GM13976 (cell line): ENCODE measurements around the gene POLE4.

ENCODE experiments used
- DNase-seq: peaks from one replicate; pipeline ENCODE4 v3.0.0; 2012; ENCODE audit warnings: low spot score
- in situ Hi-C: fragments of 300-500 bp; cut with MboI; formaldehyde crosslinking; loops from one replicate; pipeline ENCODE4 v1.12.0; 2022; ENCODE audit warnings: low sequenced_read_pairs, mixed read lengths, inconsistent platforms; ENCODE audit not compliant: unreplicated experiment
- TF ChIP-seq, protein P1 (sequence below): IDR thresholded peaks from 2 replicates; pipeline ENCODE4 v1.5.1; 2012; ENCODE audit warnings: borderline replicate concordance, mild to moderate bottlenecking; ENCODE audit not compliant: insufficient read depth; ENCODE audit errors: extremely low read depth, missing control alignments, control extremely low read depth

POLE4 gene

DNA sequence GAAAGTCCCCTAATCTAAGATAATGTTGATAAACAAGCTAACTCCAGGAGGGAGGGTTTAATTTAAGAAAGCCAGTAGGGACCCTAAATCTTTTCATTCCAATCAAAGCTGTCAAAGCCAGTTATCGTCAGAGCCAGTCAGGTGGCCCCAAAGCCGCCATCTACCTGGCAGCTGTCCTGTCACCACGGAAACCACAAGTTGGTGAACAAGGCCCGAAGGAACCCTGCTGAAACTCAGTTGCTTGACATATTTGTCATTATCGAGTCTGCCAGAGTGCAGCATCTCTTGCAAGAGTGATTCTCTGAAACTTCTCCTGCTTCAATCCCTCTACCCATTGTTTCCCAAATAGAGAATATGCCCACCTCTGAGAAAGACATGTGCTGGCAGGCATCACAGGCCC, 30.8 kb upstream of the POLE4 start:
- TF ChIP-seq, protein P1, sequence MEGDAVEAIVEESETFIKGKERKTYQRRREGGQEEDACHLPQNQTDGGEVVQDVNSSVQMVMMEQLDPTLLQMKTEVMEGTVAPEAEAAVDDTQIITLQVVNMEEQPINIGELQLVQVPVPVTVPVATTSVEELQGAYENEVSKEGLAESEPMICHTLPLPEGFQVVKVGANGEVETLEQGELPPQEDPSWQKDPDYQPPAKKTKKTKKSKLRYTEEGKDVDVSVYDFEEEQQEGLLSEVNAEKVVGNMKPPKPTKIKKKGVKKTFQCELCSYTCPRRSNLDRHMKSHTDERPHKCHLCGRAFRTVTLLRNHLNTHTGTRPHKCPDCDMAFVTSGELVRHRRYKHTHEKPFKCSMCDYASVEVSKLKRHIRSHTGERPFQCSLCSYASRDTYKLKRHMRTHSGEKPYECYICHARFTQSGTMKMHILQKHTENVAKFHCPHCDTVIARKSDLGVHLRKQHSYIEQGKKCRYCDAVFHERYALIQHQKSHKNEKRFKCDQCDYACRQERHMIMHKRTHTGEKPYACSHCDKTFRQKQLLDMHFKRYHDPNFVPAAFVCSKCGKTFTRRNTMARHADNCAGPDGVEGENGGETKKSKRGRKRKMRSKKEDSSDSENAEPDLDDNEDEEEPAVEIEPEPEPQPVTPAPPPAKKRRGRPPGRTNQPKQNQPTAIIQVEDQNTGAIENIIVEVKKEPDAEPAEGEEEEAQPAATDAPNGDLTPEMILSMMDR: no peak
- no peak for DNase-seq
- in situ Hi-C loops: loop anchor here (25.0 kb wide), 1 partner anchor 485 kb away; no protein-coding TSS in a partner anchor

DNA sequence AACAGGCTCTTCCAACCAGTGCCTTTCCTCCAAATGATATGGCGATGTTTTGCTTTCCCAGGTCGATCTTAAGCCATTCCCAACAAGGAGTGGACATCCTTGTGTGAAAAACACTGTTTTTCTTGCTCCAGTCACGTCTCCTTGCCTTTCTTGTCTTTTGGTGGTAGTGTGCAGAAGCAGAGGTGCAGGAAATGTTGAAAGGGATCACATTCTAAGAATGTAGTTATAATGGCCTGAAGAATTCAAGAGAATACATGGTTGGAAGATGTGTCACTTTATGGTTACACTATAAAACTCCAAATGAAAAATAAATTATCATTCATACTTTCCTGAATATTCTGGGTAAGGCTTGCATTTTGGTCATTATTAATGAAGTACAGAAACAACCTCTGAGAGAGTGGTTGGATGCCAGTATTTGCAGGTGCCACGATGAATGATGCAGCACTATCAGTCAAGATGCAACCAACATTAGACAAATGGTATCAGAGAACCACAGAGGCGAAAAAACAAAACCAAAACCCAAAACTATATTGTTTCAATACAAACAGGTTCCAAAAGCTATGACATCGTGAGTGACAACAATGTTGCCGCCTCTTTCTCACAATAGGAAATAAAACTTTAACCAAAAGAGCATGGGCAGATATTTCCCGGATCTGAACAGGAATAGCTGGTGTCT, 27.5 kb upstream of the POLE4 start:
- TF ChIP-seq, protein P1: no peak
- in situ Hi-C loops: loop anchor here (25.0 kb wide), 1 partner anchor 481 kb away; no protein-coding TSS in a partner anchor
- no peak for DNase-seq

DNA sequence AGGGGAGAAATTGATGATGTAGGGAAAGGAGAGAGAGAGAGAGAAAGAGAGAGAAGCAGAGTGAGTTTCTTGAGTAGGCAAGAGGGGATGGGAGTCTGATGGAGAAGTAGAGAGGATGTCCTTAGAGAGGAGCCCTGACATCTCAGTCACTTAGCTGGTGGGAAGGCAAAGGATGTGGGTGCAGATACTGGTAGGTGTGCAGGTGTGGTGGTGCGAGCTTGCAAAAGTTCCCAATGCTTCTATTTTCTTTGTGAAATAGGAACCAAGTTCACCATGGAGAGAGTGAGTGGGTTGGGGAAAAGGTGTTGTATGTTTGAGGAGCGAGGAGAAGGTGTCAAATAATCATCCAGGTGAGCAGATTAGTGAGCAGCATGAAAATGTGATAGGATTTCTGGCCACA, 26.5 kb upstream of the POLE4 start:
- no peak for DNase-seq

DNA sequence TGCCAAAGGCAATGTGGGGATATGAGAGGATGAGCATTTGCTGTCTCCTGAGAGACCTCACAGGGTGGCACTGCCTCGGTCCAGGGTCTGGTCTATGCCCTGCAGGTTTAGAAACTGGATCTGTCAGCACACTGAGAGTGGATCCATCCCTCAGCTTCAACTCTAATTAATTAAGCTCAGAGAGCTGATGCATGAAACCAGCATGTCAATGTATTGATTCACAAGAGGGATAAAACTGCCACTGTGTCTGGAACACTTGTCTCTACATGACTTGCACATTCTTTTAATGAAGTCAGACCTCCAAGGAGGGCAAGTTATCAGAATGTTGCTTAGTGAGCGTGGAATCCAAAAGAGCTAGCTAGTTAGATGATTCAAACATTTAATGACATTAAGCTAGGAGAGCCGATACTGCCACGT, 22.5 kb upstream of the POLE4 start:
- no peak for DNase-seq
- TF ChIP-seq, protein P1: no peak
- in situ Hi-C loops: loop anchor here (25.0 kb wide), 1 partner anchor 476 kb away; no protein-coding TSS in a partner anchor

More for the DNA sequence above, 26.5 kb upstream of the POLE4 start:
- in situ Hi-C loops: loop anchor here (25.0 kb wide), 1 partner anchor 480 kb away; no protein-coding TSS in a partner anchor
- TF ChIP-seq, protein P1: no peak

DNA sequence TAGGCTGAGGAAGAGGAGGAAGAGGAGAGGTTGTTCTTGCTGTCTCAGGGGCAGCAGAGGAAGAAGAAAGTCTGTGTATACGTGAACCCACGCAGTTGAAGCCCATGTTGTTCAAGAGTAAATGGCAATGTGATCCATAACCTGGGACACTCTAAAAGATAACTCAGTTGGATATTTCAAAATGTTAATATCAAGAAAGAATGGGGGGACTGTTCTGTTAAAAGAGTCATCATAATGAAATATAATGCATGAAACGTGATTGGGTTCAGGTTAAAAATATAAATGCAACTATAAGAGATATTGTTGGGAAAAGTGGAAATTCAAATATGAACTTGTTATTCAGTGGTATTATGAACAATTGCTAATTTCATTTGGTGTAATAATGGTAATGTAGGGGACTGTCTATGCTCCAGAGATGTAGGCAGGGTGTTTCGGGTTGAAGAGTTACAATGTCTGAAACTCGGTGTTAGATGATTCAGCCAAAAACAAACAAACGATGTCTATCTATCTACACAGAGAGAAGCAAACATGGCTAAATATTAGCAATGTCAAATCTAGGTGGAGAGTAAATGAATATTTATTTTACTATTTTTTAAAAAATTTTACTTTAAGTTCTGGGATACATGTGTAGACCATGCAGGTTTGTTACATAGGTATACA, 21.1 kb upstream of the POLE4 start:
- in situ Hi-C loops: loop anchor here (25.0 kb wide), 1 partner anchor 475 kb away; no protein-coding TSS in a partner anchor
- DNase-seq: no peak
- TF ChIP-seq, protein P1: no peak

DNA sequence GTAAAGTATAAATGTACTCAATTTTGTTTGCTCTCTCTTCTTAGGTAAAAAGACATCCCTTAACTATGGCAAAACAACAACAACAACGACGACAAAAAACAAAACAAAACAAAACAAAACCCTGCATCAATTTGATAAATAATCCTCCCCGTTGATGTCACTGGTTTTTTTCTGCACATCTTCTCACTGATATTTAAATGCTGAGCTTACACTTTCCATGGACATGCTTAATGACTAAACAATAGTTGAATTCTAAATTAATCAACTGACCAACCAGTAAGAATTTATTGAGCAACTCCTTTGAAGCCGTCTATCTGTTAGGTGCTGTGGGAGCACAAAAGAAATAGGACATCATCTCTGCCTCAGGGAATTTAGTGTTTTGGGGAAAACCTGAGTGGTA, 20.2 kb upstream of the POLE4 start:
- in situ Hi-C loops: loop anchor here (25.0 kb wide), 1 partner anchor 474 kb away; no protein-coding TSS in a partner anchor
- no peak for DNase-seq
- TF ChIP-seq, protein P1: no peak
